Umbilical cord (tissue), 2 donors: ENCODE results near the gene LSAMP. TPM values are rescaled to one million over a fixed set of nuclear protein-coding genes. Genes with fewer than 3 reads are reported as not detected.

ENCODE experiments used
- DNase-seq: peaks from one replicate; pipeline ENCODE4 v3.0.0-alpha.2; 2015; ENCODE audit warnings: low spot score
- total RNA-seq: library from RNA; depleted of rRNA; stranded (reverse); fragments of >200 nt; gene quantifications from one replicate; pipeline ENCODE4 v1.2.3, GENCODE V29; 2014; ENCODE audit warnings: low replicate concordance; ENCODE audit not compliant: insufficient read depth

LSAMP gene
- total RNA-seq, 1 donor from 2014 or later = 20.5 TPM

DNA sequence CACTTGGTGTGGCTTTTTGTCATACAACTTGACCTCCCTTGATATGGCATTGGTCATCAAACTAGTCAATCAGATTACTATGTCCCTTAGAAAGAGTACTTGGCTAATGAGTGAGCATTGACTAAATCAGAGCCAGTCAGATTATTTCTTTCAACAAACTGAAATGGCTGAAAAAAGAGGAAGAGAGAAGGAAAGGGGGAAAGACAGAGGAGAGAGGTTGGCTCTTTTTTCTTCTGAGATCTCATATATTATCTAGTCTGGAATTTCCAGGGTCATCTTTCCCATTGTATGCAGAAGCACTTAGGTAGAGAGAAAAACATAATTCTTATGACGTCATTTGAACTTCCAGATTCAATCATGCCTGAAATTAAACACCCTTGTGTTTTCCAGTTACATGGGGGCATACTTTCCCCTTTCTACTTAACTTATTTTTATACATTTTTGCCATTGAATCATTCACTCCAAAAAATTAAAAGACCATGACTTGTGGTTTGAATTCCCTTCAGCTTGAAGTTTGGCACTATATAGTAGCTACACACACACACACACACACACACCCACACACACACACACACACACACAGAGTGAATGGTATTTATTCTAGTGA is 387.8 kb downstream of the LSAMP start:
- DNase-seq = no peak

DNA sequence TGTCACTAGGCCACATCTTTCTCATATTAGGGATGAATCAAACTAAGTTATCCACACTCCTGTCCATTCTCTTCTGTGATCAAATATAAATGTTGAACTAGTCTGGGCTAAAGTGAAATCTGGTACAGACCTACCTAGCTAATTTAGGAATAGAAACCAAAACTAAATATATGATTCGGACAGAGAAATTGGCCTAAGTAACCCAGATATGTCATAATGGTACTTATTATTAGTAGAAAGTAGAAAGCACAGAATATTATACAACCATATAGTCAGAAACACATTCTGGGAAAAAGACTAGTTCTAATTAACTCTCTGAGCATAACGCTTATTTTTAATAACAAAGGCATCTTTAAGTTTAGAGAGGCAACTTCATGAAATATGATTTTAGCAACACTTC is 389.0 kb downstream of the LSAMP start:
- DNase-seq = no peak

GRCh38 chr3:116053017-116053416 is 392.3 kb downstream of the LSAMP start:
- DNase-seq = no peak

- DNase-seq = no peak
Observed at GRCh38 chr3:116052602-116053001, 392.7 kb downstream of the LSAMP start.

- DNase-seq = no peak
Observed at GRCh38 chr3:116051586-116051985, 393.7 kb downstream of the LSAMP start.

DNA sequence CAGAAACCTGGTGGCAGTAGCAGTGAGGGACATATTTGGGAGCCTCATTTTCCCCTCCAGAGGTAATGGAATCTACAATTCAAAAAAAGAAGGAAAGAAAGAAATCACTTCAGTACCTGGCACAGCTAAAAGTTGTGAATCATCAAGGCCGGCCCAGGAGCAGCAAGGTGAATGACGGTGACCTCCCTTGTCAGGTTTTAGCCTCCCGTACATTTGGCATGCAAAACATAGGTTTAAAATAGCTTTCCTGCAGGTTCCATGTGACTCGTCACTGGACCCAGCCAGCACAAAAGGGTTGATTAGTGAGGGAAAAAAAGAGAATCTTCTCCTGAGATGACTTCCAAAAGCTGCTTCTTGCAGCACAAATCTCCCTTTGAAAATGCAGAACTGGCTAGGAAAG is 394.2 kb downstream of the LSAMP start:
- DNase-seq = no peak

- DNase-seq = no peak
Observed at GRCh38 chr3:116050311-116050915, 394.9 kb downstream of the LSAMP start.

DNA sequence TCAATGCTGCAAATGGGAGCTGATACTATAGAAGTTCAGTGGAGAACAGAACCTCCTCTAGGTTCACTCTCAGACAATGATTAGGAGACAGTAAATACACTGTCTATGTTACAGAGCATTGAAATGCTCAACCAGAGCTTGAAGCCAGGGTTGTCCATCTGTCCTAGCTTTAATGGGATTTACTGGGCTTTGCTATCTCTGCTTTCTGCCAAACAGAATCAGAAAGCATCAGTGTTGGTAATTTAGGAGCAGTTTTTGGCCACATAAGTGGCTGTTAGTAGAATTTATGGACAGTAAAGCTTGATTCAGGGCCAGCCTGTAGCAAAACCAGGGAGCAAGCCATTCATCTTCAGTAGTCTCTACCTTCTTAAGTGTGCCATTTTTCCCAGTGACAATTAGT is 396.3 kb downstream of the LSAMP start:
- peak; percentile 89 for DNase-seq

DNA sequence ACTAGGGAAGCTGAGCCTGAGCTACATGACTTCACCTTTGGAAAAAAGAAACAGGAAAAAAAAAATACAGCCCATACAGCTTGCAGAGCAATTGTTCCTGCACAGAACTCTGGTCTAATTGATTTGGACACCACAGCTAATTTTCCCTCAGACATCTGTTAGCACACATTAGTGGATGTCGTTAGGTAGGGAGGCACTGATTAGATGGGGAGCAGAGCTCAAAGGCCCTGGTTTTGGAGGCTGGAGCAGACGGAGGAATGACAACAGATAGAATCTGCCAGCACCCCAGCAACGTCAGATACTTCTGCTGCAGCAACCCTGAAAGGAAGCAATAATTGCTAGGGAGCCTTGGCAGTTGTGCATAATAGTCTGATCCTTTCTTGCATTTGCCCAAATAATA is 398.9 kb downstream of the LSAMP start:
- no peak for DNase-seq

DNA sequence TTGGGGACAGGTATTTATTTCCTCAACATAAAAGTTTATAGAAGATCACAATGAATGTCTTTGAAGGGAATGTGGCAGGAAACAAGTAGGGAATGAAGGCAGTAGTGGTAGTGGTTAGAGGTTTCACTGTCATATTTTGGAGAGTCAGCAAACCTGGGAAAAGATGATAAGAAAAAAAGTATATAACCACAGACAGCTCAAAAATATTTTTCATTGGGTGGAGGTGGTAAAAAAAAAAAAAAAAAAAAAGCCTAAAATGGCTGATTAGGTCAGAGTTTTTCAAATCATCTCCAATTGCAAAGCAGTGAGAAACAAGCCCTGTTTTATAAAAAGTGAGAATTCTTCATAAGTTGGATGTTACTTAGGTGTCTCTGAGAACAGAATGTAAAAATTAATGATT is 400.0 kb downstream of the LSAMP start:
- no peak for DNase-seq

GRCh38 chr3:116040152-116040551 is 405.1 kb downstream of the LSAMP start:
- no peak for DNase-seq

- DNase-seq = no peak
Observed at GRCh38 chr3:116039651-116039985, 405.7 kb downstream of the LSAMP start.

DNA sequence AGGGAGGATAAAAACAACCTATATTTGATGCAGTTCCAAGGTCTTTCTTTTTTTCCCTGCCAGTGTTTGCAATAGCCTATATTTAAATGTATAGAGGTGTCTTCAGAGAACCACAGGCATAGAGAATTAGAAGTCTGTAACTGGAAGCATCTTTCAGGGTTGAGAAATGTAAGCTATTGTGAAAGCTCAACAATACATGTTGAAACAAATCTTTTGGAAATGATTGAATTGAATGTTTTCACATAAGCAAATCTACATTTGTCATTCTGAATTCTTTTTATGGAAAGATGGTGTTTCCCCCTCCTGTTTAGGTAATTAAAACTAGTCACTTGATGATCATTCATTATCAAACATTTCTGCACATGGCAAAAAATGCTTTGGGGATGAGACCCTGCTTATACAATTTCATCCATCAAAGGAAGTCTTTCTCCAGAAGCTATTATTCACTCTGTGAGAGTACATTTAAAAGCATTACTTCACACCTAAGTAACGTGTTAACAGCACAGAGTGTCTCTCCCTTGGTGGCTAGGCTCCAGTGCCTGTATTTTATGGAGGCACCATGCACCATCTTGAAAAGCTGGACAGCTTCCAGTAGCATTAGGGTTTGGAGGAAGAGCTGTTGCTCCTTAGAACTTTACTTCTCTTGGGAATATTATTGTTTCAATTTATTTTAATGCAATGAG is 406.2 kb downstream of the LSAMP start:
- no peak for DNase-seq

- DNase-seq = no peak
Observed at GRCh38 chr3:116037954-116038911, 407.1 kb downstream of the LSAMP start.

GRCh38 chr3:116035429-116035828 is 409.9 kb downstream of the LSAMP start:
- DNase-seq = no peak

DNA sequence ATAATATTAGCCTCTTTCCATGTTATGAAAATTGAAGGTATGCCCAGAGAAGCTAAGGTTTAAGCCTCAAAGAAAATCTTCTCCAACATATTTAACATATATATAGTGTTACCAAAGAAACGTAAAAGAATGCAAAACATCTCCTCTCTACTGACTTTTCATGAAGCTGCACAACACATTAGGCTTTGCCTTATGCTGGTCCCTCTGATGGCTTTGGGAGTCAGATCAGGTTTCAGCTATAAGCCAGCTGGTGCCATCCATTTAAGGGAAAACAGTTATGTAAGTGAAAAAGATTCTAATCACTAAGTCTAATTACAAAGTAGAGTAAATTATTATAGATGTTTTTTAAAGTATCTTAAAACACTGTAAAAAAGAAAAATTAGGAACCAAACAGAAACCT is 410.5 kb downstream of the LSAMP start:
- peak; percentile 43 for DNase-seq

- DNase-seq = no peak
Observed at GRCh38 chr3:116034086-116034485, 411.2 kb downstream of the LSAMP start.

DNA sequence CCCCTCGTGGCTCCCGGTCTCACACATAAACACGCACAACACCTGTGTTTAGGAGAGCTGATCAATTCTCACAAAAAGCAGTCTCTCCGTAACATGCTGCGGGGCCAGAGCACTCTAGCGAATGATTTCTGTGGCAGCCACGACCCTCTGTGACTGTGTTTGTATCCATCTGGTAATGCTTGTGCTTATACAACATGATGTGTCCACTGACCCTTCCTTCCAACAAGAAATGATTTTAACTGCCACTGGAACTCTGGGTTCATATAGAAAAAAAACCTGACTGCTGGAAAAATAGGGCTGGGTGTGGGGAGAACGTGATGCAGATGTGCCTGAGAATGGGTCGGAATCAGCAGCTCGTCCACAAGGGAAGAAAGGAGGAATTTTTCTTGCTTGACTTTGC is 411.8 kb downstream of the LSAMP start:
- DNase-seq = no peak

DNA sequence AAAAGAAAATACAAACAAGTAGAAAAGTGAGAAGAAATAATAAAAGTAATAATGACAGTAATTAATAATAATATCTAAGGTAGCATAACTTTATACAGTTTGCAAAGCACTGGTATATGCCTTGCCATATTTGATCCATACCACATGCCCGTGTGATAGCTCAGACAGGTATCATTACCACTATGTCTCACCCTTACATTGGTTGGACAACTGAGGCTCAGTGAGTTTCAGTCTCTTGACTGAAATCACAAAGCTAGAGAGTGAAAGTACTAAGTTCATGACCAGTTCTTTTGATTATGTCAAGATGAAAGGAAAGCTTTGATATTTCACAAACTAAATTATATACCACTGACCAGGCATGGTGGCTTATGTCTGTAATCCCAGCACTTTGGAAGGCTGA is 413.1 kb downstream of the LSAMP start:
- no peak for DNase-seq

DNA sequence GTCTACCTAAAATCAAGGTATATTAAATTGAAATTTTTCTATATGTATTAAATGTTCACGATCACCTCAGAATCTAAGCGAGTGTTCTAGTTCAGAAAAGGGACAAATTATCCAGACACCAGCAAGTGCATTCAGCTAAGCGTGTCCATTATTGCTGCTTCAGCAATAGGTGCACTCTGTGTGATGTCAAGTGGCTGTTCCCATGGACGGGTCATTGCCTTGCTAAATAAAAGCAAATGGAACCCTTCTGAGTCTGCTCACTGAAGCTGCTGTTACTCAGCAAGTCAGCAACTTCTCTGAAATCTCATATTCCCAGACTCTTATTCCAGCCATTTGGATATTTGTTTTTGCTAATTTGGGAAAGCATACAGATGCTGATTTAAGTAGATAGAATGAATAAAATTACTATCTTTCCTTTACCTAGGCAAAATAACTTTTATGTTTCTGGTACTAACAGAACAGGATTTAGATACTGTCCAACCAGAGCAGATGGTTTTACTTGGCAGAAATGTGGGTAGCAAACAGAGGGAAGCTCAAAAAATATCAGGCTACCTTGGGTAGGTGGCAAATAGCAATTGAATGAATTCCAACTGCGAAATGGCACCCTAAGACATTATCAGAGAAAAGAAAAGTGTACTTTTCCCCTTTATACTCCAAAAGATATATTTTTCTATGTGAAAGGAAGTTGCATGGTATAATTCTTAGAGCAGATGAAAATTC is 415.0 kb downstream of the LSAMP start:
- DNase-seq = no peak

DNA sequence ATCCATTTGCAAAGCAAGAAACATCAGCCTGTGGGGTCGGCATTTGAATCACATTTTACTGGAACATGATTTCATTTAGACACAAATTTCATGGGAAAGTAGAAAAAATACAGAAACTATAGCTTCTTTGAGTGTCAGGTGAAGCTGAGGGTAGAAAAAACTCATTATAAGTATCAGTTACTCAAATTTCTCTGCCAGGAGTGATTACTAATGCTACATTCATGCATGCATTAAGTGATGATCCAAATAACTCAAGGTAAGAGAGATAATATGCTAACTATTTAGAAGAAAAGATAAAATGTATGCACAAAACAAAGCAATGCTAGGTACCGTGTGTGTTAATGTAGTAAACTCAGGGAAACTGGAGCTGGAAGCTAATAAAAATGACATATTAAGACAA is 416.0 kb downstream of the LSAMP start:
- no peak for DNase-seq

- no peak for DNase-seq
Observed at GRCh38 chr3:116028157-116028556, 417.1 kb downstream of the LSAMP start.
